HCT116 (cell line): ENCODE results near the gene ATP1B4. TPM values are rescaled to one million over a fixed set of nuclear protein-coding genes. Genes with fewer than 3 reads are reported as not detected.

ENCODE experiments used
- ATAC-seq: fragments of 200-7000 bp; cut with Tn5 transposase; 2 replicates; pipeline ENCODE4 v1.9.1; 2020; ENCODE audit warnings: mild to moderate bottlenecking, moderate library complexity
- BruUV-seq: library from RNA; stranded (reverse); fragments of 400-500 nt; replicated peaks from 2 replicates; lab custom pipeline; 2021; lab: Mats Ljungman, UMichigan
- CTCF ChIA-PET: fragments of 300-600 bp; sonication (Branson Sonifier 250); formaldehyde crosslinking; loops from one replicate; lab custom pipeline; 2021; ENCODE audit warnings: antibody characterized with exemption; lab: Charles Lee
- POLR2A ChIA-PET: fragments of 300-600, 350-600 bp; sonication (Branson Sonifier 250); formaldehyde crosslinking; loops from one replicate; lab custom pipeline; 2021; ENCODE audit warnings: antibody characterized with exemption; lab: Charles Lee
- RAD21 ChIA-PET, 2 experiments: fragments of 300-600 bp; sonication (Branson Sonifier 250); formaldehyde crosslinking; loops; one replicate each; lab custom pipeline; 2023; ENCODE audit warnings: low total read pairs in 2 of 2; ENCODE audit not compliant: uncharacterized antibody in 2 of 2, unreplicated experiment in 2 of 2, low non-redundant PET in 1 of 2; lab: Charles Lee
- DNase-seq: peaks from one replicate; pipeline ENCODE4 v3.0.0-alpha.2; 2010; ENCODE audit warnings: low read depth, low spot score
- H2AFZ ChIP-seq: fragments of 200-600 bp; shearing (Covaris generic), sonication (generic); 2 replicates; pipeline ENCODE4 v1.6.1; 2017; ENCODE audit warnings: low read depth, mixed run types, mixed read lengths, antibody characterized with exemption, low read length; ENCODE audit not compliant: poor library complexity, severe bottlenecking
- H3K27ac ChIP-seq: 2 replicates; pipeline ENCODE4 v1.5.1; 2012; ENCODE audit warnings: low read depth, low read length
- H3K27me3 ChIP-seq: fragments of 200-600 bp; sonication (generic); 2 replicates; pipeline ENCODE4 v1.6.1; 2016; ENCODE audit warnings: mixed run types, low read length, mixed read lengths; ENCODE audit not compliant: insufficient read depth
- H3K36me3 ChIP-seq, 2 experiments: fragments of 200-500 bp in 1 of 2; fragments of 200-600 bp in 1 of 2; sonication (Bioruptor generic) in 1 of 2; sonication (generic) in 1 of 2; 2 replicates each; pipeline versions ENCODE4 v1.5.1 to v1.6.1; 2014 to 2016; ENCODE audit warnings: low read length in 2 of 2, inconsistent platforms in 1 of 2, mixed read lengths in 1 of 2, mixed run types in 1 of 2; ENCODE audit not compliant: insufficient read depth in 2 of 2, control insufficient read depth in 1 of 2
- H3K4me1 ChIP-seq, 2 experiments: fragments of 200-600 bp in 1 of 2; sonication (generic) in 1 of 2; 2 replicates each; pipeline versions ENCODE4 v1.5.1 to v1.6.1; 2012 to 2017; ENCODE audit warnings: low read length in 2 of 2, inconsistent platforms in 1 of 2, mild to moderate bottlenecking in 1 of 2, mixed read lengths in 1 of 2, mixed run types in 1 of 2, moderate library complexity in 1 of 2; ENCODE audit not compliant: insufficient read depth in 2 of 2, control insufficient read depth in 1 of 2
- H3K4me2 ChIP-seq: fragments of 200-600 bp; sonication (generic); 2 replicates; pipeline ENCODE4 v1.6.1; 2017; ENCODE audit warnings: mixed run types, low read length, mixed read lengths
- H3K4me3 ChIP-seq, 2 experiments: fragments of 200-600 bp in 1 of 2; sonication (generic) in 1 of 2; replicated peaks in 1 of 2; 2 replicates each; pipeline ENCODE4 v1.5.1; 2011 to 2016; ENCODE audit warnings: low read length in 2 of 2, control low read depth in 1 of 2, low read depth in 1 of 2, mild to moderate bottlenecking in 1 of 2, mixed read lengths in 1 of 2, mixed run types in 1 of 2
- H3K79me2 ChIP-seq: fragments of 200-600 bp; sonication (generic); 2 replicates; pipeline ENCODE4 v1.6.1; 2017; ENCODE audit warnings: mild to moderate bottlenecking, mixed run types, low read length, moderate library complexity, mixed read lengths; ENCODE audit not compliant: insufficient read depth
- H3K9ac ChIP-seq: fragments of 200-600 bp; sonication (generic); 2 replicates; pipeline ENCODE4 v1.6.1; 2016; ENCODE audit warnings: low read length, mixed read lengths
- H3K9me2 ChIP-seq: fragments of 200-600 bp; sonication (generic), shearing (Covaris generic); 2 replicates; pipeline ENCODE4 v1.6.1; 2017; ENCODE audit warnings: mixed run types, mild to moderate bottlenecking, moderate library complexity; ENCODE audit not compliant: insufficient read depth
- H3K9me3 ChIP-seq, 2 experiments: fragments of 200-500 bp in 1 of 2; fragments of 200-600 bp in 1 of 2; sonication (Bioruptor generic) in 1 of 2; sonication (generic) in 1 of 2; 2 replicates each; pipeline ENCODE4 v1.6.1; 2014 to 2017; ENCODE audit warnings: low read length in 2 of 2, mixed read lengths in 2 of 2, inconsistent platforms in 1 of 2, low read depth in 1 of 2, mild to moderate bottlenecking in 1 of 2, mixed run types in 1 of 2, moderate library complexity in 1 of 2; ENCODE audit not compliant: control insufficient read depth in 1 of 2, insufficient read depth in 1 of 2
- H4K20me1 ChIP-seq: fragments of 200-600 bp; sonication (generic), shearing (Covaris generic); 2 replicates; pipeline ENCODE4 v1.6.1; 2017; ENCODE audit warnings: mixed run types, mild to moderate bottlenecking, moderate library complexity; ENCODE audit not compliant: insufficient read depth
- ATF3 ChIP-seq: IDR thresholded peaks from 2 replicates; pipeline ENCODE4 v1.6.1; 2012
- CBX3 ChIP-seq: IDR thresholded peaks from 2 replicates; pipeline ENCODE4 v1.6.1; 2012; ENCODE audit warnings: low read depth
- CEBPB ChIP-seq: IDR thresholded peaks from 2 replicates; pipeline ENCODE4 v1.6.1; 2012; ENCODE audit warnings: low read depth
- CTCF ChIP-seq, 3 experiments: fragments of 200-600 bp in 1 of 3; sonication (generic) in 1 of 3; IDR thresholded peaks in 2 of 3; conservative IDR thresholded peaks in 1 of 3; 2 replicates each; pipeline ENCODE4 v1.5.1; 2012 to 2017; ENCODE audit warnings: low read depth in 2 of 3, low read length in 2 of 3, antibody characterized with exemption in 1 of 3, borderline replicate concordance in 1 of 3, control low read depth in 1 of 3, mild to moderate bottlenecking in 1 of 3, mixed read lengths in 1 of 3, mixed run types in 1 of 3, moderate library complexity in 1 of 3; ENCODE audit not compliant: insufficient read depth in 1 of 3
- EGR1 ChIP-seq: IDR thresholded peaks from 2 replicates; pipeline ENCODE4 v1.6.1; 2012; ENCODE audit warnings: low read depth
- EZH2 ChIP-seq: fragments of 200-600 bp; sonication (generic); IDR thresholded peaks from 2 replicates; pipeline ENCODE4 v1.6.1; 2017; ENCODE audit warnings: antibody characterized with exemption, mixed run types
- EZH2phosphoT487 ChIP-seq: fragments of 200-600 bp; IDR thresholded peaks from 2 replicates; pipeline ENCODE4 v1.6.1; 2018; ENCODE audit warnings: antibody characterized with exemption, borderline replicate concordance
- FOSL1 ChIP-seq: IDR thresholded peaks from 2 replicates; pipeline ENCODE4 v1.6.1; 2012; ENCODE audit warnings: low read depth
- JUND ChIP-seq: IDR thresholded peaks from 2 replicates; pipeline ENCODE4 v1.6.1; 2012
- POLR2A ChIP-seq: IDR thresholded peaks from 2 replicates; pipeline ENCODE4 v1.7.0; 2011; ENCODE audit warnings: borderline replicate concordance; ENCODE audit not compliant: insufficient read depth, insufficient read length; ENCODE audit errors: extremely low read depth
- POLR2AphosphoS5 ChIP-seq: IDR thresholded peaks from 2 replicates; pipeline ENCODE4 v1.6.1; 2011; ENCODE audit warnings: mild to moderate bottlenecking, low read depth, low read length, moderate library complexity
- REST ChIP-seq: IDR thresholded peaks from 2 replicates; pipeline ENCODE4 v1.6.1; 2012; ENCODE audit warnings: low read depth
- SIN3A ChIP-seq: IDR thresholded peaks from 2 replicates; pipeline ENCODE4 v1.6.1; 2012; ENCODE audit warnings: low read depth
- SP1 ChIP-seq: IDR thresholded peaks from 2 replicates; pipeline ENCODE4 v1.6.1; 2012; ENCODE audit warnings: low read depth
- SRF ChIP-seq: IDR thresholded peaks from 2 replicates; pipeline ENCODE4 v1.6.1; 2012; ENCODE audit warnings: low read depth
- TCF7L2 ChIP-seq: IDR thresholded peaks from 2 replicates; pipeline ENCODE4 v1.7.0; 2011; ENCODE audit warnings: borderline replicate concordance, inconsistent platforms; ENCODE audit not compliant: insufficient read depth, insufficient read length; ENCODE audit errors: extremely low read depth
- YY1 ChIP-seq: IDR thresholded peaks from 2 replicates; pipeline ENCODE4 v1.6.1; 2011; ENCODE audit warnings: low read length, low read depth, moderate library complexity, mild to moderate bottlenecking; ENCODE audit not compliant: insufficient replicate concordance; ENCODE audit errors: extremely low read depth
- ZBTB33 ChIP-seq: IDR thresholded peaks from 2 replicates; pipeline ENCODE4 v1.6.1; 2011; ENCODE audit warnings: mild to moderate bottlenecking, low read length, moderate library complexity; ENCODE audit not compliant: insufficient replicate concordance; ENCODE audit errors: extremely low read depth
- ZFX ChIP-seq: fragments of 450-650 bp; IDR thresholded peaks from 2 replicates; pipeline ENCODE4 v1.6.1; 2017
- ZNF274 ChIP-seq: fragments of 200-500 bp; sonication (Bioruptor generic); IDR thresholded peaks from 2 replicates; pipeline ENCODE4 v1.6.1; 2014; ENCODE audit warnings: mild to moderate bottlenecking, low read depth, low read length, inconsistent platforms
- intact Hi-C: fragments of 100-400 bp; cut with micrococcal nuclease; formaldehyde crosslinking; loops from 2 replicates; pipeline ENCODE4 v1.10.0; 2022
- total RNA-seq: library from RNA; stranded (reverse); gene quantifications from one replicate; pipeline ENCODE4 v1.2.1, GENCODE V29; 2021; ENCODE audit not compliant: unreplicated experiment

The ATP1B4 gene
- total RNA-seq, 1 experiment from 2014 or later = not detected

GRCh38 chrX:120429776-120430540, 68.1 kb downstream of the ATP1B4 start:
- no peaks in the 10 kb centered on the region for H3K4me1 ChIP-seq
- ATAC-seq (no peak), DNase-seq (no peak)
- no peaks in the 10 kb centered on the region for H3K79me2 ChIP-seq
- no peaks in the 10 kb centered on the region for H3K36me3 ChIP-seq
- CTCF ChIA-PET = no interaction called here
- H3K4me3 ChIP-seq = no peak overlapping the region
- RAD21 ChIA-PET = no interaction called here
- POLR2A ChIA-PET = no interaction called here
- no peak overlapping the region for H3K27ac ChIP-seq
- no peaks in the 10 kb centered on the region for H3K9me2 ChIP-seq
- no peak overlapping the region for H3K4me2 ChIP-seq
- intact Hi-C loops = no loop called here
- no TSS peak for BruUV-seq
- no peaks in the 10 kb centered on the region for H3K9me3 ChIP-seq
- no peak overlapping the region for H2AFZ ChIP-seq
- H3K27me3 ChIP-seq = no peaks in the 10 kb centered on the region
- H4K20me1 ChIP-seq = no peaks in the 10 kb centered on the region
- no peak overlapping the region for H3K9ac ChIP-seq
- TF ChIP-seq ATF3 (no peak), POLR2AphosphoS5 (no peak), SP1 (no peak), POLR2A (no peak), ZNF274 (no peak), ZFX (no peak), EGR1 (no peak), EZH2 (no peak), CBX3 (no peak), FOSL1 (no peak), TCF7L2 (no peak), ZBTB33 (no peak), CTCF (IDR thresholded peaks at IDR 0.05 in 2 of 3, conservative IDR thresholded peaks at IDR 0.05 in 1 of 3; ENCODE audit: borderline replicate concordance in 1 of 3, insufficient read depth in 1 of 3, low read depth in 2 of 3, low read length in 2 of 3) (no peak), EZH2phosphoT487 (no peak), SRF (no peak), YY1 (no peak), JUND (no peak), SIN3A (no peak), REST (no peak), CEBPB (no peak)
